Right ventricle myocardium inferior (tissue), 1 donor: Measurements from ENCODE around the gene PIP5K1A. TPM values are rescaled to one million over a fixed set of nuclear protein-coding genes. Genes with fewer than 3 reads are reported as not detected.
A peak's percentile ranks its signal among the peaks of the same experiment; 100 is the strongest.
"Not testable (repeated sequence)": the region's sequence is repeated elsewhere in the genome, so short reads cannot be mapped to it uniquely, and the experiment has no call there.

Source experiments
- ATAC-seq: fragments of 200-7000 bp; cut with Tn5 transposase; one replicate; pipeline ENCODE4 v1.9.1; 2020; ENCODE audit warnings: mild to moderate bottlenecking, moderate library complexity
- DNase-seq: peaks from one replicate; pipeline ENCODE4 v3.0.0; 2021; ENCODE audit errors: missing footprints
- intact Hi-C: fragments of 100-400 bp; cut with DNase I; formaldehyde crosslinking; loops from one replicate; pipeline ENCODE4 v1.11.0; 2022
- total RNA-seq: library from RNA; stranded (reverse); fragmentation: NEBNext Ultra II Directional; extraction: Animal tissue kit (Norgen Biotek cat#: 25700); gene quantifications from one replicate; pipeline ENCODE4 v1.2.1, GENCODE V29; 2021
- donor health status: DM: no; HTN: yes; CAD: no; lungs with severe emphysema.

The PIP5K1A gene
- total RNA-seq, 1 donor from 2014 or later: 34.8 TPM

- ATAC-seq: no peak
- DNase-seq: no peak
- intact Hi-C loops: no loop called here
Observed at GRCh38 chr1:151187205-151187604, 11.1 kb upstream of the PIP5K1A start.

DNA sequence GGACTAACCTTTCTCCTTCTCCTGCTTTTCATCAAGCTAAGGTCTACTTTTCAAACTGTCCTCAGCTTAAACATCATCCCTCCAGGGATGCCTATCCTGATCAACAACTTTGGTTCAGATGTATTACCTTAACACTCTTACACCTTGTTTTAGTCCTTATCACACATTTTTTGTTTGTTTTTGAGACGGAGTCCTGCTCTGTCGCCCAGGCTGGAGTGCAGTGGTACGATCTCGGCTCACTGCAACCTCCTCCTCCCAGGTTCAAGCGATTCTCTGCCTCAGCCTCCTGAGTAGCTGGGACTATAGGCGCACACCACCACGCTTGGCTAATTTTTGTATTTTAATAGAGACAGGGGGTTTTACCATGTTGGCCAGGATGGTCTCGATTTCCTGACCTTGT is 9.7 kb upstream of the PIP5K1A start:
- DNase-seq, ATAC-seq, intact Hi-C loops: not testable (repeated sequence)

DNA sequence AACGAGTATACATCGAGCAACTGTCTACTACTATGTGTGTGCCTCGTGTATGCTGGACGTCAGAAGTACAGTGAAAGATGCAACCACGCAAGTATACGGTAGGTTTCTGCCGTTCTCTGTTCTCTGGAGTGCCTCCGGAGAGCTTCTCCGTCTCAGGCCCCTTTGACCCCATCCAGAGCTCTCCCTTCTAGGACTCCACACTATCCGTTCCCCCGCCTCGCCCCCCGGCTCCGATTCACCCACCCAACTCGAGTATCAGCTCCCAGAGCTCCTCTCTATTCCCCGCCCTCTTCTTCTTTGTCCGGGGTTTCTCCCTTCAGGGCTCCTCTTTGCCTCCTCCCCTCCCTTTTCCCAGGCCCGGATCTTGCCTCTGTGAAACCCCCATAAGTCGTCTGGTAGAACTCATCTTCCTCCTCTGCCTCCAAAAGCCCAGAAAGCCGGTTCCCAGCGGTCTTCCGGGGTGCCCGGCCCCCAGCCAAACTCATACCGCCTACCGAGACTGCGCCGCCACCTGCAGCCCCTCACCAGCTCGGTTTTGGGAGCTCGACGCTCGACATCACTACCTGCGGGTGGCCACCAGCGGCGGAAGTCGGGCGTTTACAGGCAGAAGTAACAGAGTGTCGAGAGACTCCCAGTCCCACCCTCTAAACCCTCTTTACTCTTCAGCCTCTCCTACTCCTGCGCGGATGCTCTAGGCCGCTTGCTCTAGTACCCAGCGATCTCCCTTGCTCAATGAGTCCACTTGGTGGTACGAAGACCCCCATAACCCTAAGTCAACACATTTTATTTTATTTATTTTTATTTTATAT is 8.5 kb upstream of the PIP5K1A start, which contains the start of gene VPS72:
Gene VPS72, minus strand, starts transcription at position 561 of the 809 bp plus-strand sequence. Its CDS starts 76 bp downstream, at position 485.
- peak; percentile 98 for ATAC-seq
- intact Hi-C loops: no loop called here
- peak; percentile 92 for DNase-seq

DNA sequence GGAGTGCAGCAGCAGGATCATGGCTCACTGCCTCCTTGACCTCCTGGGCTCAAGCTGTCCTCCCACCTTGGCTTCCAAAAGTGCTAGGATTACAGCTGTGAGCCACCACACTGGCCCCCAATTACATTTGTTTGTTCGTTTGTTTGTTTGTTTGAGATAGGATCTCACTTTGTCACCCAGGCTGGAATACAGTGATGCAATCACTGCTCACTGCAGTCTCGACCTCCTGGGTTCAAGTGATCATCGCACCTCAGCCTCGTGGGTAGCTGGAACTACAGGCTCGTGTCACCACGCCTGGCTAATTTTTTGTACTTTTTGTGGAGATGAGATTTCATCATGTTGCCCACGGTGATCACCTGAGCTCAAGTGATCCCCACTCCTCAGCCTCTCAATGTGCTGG is 6.3 kb upstream of the PIP5K1A start:
- DNase-seq: no peak
- intact Hi-C loops: no loop called here
- no peak for ATAC-seq

- no peak for ATAC-seq
- intact Hi-C loops: no loop called here
- no peak for DNase-seq
Observed at GRCh38 chr1:151193304-151193703, 5.0 kb upstream of the PIP5K1A start.

GRCh38 chr1:151193856-151194255 is 4.5 kb upstream of the PIP5K1A start:
- no peak for DNase-seq
- intact Hi-C loops: no loop called here
- no peak for ATAC-seq

DNA sequence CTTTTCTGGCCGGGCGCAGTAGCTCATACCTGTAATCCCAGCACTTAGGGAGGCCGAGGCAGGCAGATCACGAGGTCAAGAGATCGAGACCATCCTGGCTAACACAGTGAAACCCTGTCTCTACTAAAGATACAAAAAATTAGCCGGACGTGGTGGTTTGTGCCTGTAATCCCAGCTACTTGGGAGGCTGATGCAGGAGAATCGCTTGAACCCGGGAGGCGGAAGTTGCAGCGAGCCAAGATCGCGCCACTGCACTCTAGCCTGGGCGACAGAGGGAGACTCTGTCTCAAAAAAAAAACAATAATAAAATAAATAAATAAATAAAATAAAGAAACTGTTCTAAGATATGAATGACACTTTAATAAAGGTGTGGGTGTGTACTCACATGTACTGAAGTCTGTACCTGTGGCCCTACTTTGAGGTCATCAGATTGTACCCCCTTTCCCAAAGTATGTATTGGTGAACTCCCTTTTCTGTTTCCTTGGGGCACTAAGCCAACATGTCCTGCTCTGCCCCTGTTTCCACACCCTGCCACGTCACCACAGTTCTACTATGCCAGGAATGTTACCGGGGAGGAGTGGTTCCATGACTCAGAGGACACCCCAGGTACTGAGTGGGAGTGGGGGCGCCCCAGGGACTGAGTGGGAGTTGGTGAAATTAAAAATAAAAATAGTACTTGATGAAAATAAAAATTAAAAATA is 3.3 kb upstream of the PIP5K1A start:
- intact Hi-C loops: loop anchor here (5.0 kb wide), 1 partner anchor 132 kb away; the partner anchor contains the start of gene PI4KB
- ATAC-seq: not testable (repeated sequence)
- DNase-seq: peak; percentile 72

- intact Hi-C loops: loop anchor here (5.0 kb wide), 1 partner anchor 131 kb away; the partner anchor contains the start of gene PI4KB
- DNase-seq (no peak), ATAC-seq (peak; percentile 15)
Observed at GRCh38 chr1:151196292-151196800, 2.0 kb upstream of the PIP5K1A start.

DNA sequence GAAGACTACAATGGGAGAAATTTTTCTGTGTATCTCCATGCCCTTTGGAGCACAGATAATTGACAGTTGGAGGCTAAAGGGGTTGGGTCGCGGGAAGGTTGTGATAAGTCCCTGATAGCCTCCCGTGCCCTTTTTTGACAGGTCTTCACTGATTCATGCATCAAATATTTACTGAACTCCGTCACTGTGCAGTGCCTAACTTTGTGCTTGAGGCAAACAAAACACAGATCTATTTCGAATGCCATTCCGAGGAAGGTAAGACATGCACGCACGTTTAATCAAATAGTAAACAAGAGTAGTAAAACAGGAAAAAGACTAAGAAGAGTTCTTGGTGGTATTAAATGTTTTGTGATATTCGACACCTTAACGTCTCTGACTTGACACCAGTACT is 494 bp upstream of the PIP5K1A start:
- ATAC-seq (no peak), DNase-seq (no peak)
- intact Hi-C loops: loop anchor here (2.0 to 5.0 kb wide), 2 partner anchors 57 to 129 kb away; partner anchors contain the start of genes PI4KB and PSMD4

- DNase-seq (no peak), ATAC-seq (no peak)
- intact Hi-C loops: loop anchor here (2.0 to 5.0 kb wide), 2 partner anchors 55 to 127 kb away; partner anchors contain the start of genes PI4KB and PSMD4
Observed at GRCh38 chr1:151199873-151200581, 1.7 kb downstream of the PIP5K1A start.

- intact Hi-C loops, DNase-seq, ATAC-seq: not testable (repeated sequence)
Observed at GRCh38 chr1:151205381-151205965, 7.1 kb downstream of the PIP5K1A start.

GRCh38 chr1:151210830-151211229 is 12.5 kb downstream of the PIP5K1A start:
- intact Hi-C loops: no loop called here
- DNase-seq (no peak), ATAC-seq (no peak)

GRCh38 chr1:151211972-151212705 is 13.8 kb downstream of the PIP5K1A start:
- no peak for DNase-seq
- intact Hi-C loops: no loop called here
- no peak for ATAC-seq

DNA sequence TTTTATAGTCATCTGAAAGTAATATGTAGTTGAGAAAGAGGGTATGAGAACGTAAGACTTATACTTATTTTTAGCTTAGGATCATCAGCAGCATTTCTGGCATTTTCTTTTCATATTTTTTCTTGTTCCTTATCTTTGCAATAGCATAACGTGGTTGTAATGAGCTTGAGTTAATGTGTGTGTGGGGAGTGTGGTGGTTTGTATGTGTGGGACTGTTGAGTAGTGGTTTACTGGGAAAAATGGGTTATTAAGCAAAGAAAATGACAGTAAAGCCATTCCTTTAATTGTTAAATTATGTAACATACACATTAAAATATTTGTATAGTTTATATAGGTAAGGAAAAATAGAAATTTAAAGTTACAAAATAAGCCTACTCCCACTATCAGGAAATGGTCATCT is 15.2 kb downstream of the PIP5K1A start:
- intact Hi-C loops: no loop called here
- DNase-seq: no peak

DNA sequence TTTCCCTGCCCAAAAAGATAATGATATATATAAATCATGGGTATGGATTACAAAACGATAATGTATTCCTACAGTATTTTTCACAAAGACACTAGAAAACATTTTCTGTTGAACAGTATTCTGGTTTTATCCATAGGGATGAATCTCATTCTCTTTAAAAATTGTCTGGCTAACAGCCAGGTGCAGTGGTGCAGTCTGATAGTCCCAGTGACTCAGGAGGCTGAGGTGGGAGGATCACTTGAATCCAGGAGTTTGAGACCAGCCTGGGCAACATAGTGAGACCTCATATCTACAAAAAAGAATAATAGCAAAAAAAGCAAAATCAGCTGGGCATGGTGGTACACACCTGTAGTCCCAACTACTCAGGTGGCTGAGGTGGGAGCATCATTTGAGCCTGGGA is 23.3 kb downstream of the PIP5K1A start:
- no peak for ATAC-seq
- DNase-seq: no peak
- intact Hi-C loops: no loop called here

More for the DNA sequence above, 15.2 kb downstream of the PIP5K1A start:
- ATAC-seq: no peak

- no peak for DNase-seq
- intact Hi-C loops: no loop called here
- ATAC-seq: peak; percentile 46
Observed at GRCh38 chr1:151222130-151222529, 23.8 kb downstream of the PIP5K1A start.

GRCh38 chr1:151235235-151235634 is 36.9 kb downstream of the PIP5K1A start:
- no peak for DNase-seq
- intact Hi-C loops: no loop called here
- ATAC-seq: no peak
